GM12872 (cell line): Measurements from ENCODE around the gene DSCAM.

Source experiments
- CTCF ChIP-seq: IDR thresholded peaks from 3 replicates; pipeline ENCODE4 v1.5.1; 2011; ENCODE audit warnings: low read depth, mild to moderate bottlenecking, low read length, moderate library complexity; ENCODE audit not compliant: insufficient read depth

DSCAM gene

GRCh38 chr21:40043423-40043822 is 803.5 kb downstream of the DSCAM start:
- no peak for TF ChIP-seq CTCF

- TF ChIP-seq CTCF = no peak
Observed at GRCh38 chr21:40041446-40041845, 805.5 kb downstream of the DSCAM start.

- TF ChIP-seq CTCF = no peak
Observed at GRCh38 chr21:40029888-40030287, 817.1 kb downstream of the DSCAM start.

- no peak for TF ChIP-seq CTCF
Observed at GRCh38 chr21:40021558-40022351, 825.2 kb downstream of the DSCAM start.

- TF ChIP-seq CTCF = no peak
Observed at GRCh38 chr21:40020651-40021050, 826.3 kb downstream of the DSCAM start.

- no peak for TF ChIP-seq CTCF
Observed at GRCh38 chr21:40018871-40019475, 828.0 kb downstream of the DSCAM start.

GRCh38 chr21:40016667-40017066 is 830.3 kb downstream of the DSCAM start:
- no peak for TF ChIP-seq CTCF
